SK-N-SH (cell line): ENCODE results near the gene GLIS1. TPM values are rescaled to one million over a fixed set of nuclear protein-coding genes. Genes with fewer than 3 reads are reported as not detected.

Experiments used
- CTCF ChIA-PET: fragments of 300-600, 350-600 bp; formaldehyde crosslinking; extraction: SDS; loops from one replicate; lab custom pipeline; 2021; lab: Yijun Ruan, JAX
- POLR2A ChIA-PET: fragments of 350-600 bp; sonication (Branson Sonifier 250); formaldehyde crosslinking; extraction: SDS; loops from one replicate; lab custom pipeline; 2020; ENCODE audit warnings: antibody characterized with exemption, inconsistent platforms; lab: Yijun Ruan, JAX
- DNase-seq: peaks from one replicate; pipeline ENCODE4 v3.0.0; 2012
- H2AFZ ChIP-seq: fragments of 200-600 bp; sonication (generic); 2 replicates; pipeline ENCODE4 v1.8.1; 2016; ENCODE audit warnings: antibody characterized with exemption, mild to moderate bottlenecking, low read depth
- H3F3A ChIP-seq: fragments of 200-600 bp; sonication (generic); replicated peaks from 2 replicates; pipeline ENCODE3; 2016; ENCODE audit warnings: antibody characterized with exemption, mild to moderate bottlenecking; ENCODE audit not compliant: insufficient read depth
- H3K27ac ChIP-seq, 2 experiments: fragments of 200-500 bp in 1 of 2; fragments of 200-600 bp in 1 of 2; sonication (Bioruptor generic) in 1 of 2; sonication (generic), shearing (Covaris generic) in 1 of 2; 2 replicates each; pipeline versions ENCODE4 v1.5.1 to v1.6.1; 2014 to 2016; ENCODE audit warnings: low read depth in 2 of 2, inconsistent platforms in 1 of 2, low read length in 1 of 2, mild to moderate bottlenecking in 1 of 2, mixed read lengths in 1 of 2
- H3K27me3 ChIP-seq: fragments of 200-600 bp; sonication (generic), shearing (Covaris generic); 2 replicates; pipeline ENCODE4 v1.6.1; 2016; ENCODE audit warnings: mixed run types; ENCODE audit not compliant: insufficient read depth
- H3K36me3 ChIP-seq, 2 experiments: fragments of 200-500 bp in 1 of 2; fragments of 200-600 bp in 1 of 2; sonication (Bioruptor generic) in 1 of 2; sonication (generic) in 1 of 2; replicated peaks in 1 of 2; 2 replicates each; pipeline versions ENCODE3 to v1.5.1; 2014 to 2016; ENCODE audit warnings: low read length in 1 of 2, mild to moderate bottlenecking in 1 of 2; ENCODE audit not compliant: insufficient read depth in 2 of 2, control insufficient read depth in 1 of 2
- H3K4me1 ChIP-seq, 2 experiments: fragments of 200-500 bp in 1 of 2; fragments of 200-600 bp in 1 of 2; sonication (Bioruptor generic) in 1 of 2; sonication (generic), shearing (Covaris generic) in 1 of 2; 2 replicates each; pipeline versions ENCODE4 v1.5.1 to v1.6.1; 2014 to 2016; ENCODE audit warnings: low read depth in 1 of 2, low read length in 1 of 2, mixed run types in 1 of 2; ENCODE audit not compliant: insufficient read depth in 2 of 2, control insufficient read depth in 1 of 2
- H3K4me2 ChIP-seq: fragments of 200-600 bp; sonication (generic), shearing (Covaris generic); 2 replicates; pipeline ENCODE4 v1.6.1; 2017; ENCODE audit warnings: mixed run types
- H3K4me3 ChIP-seq, 2 experiments: fragments of 200-500 bp in 1 of 2; fragments of 200-600 bp in 1 of 2; sonication (Bioruptor generic) in 1 of 2; sonication (generic), shearing (Covaris generic) in 1 of 2; 2 replicates each; pipeline versions ENCODE4 v1.5.1 to v1.8.1; 2014 to 2016; ENCODE audit warnings: low read depth in 2 of 2, inconsistent platforms in 1 of 2, low read length in 1 of 2, mild to moderate bottlenecking in 1 of 2, mixed read lengths in 1 of 2, moderate library complexity in 1 of 2
- H3K79me2 ChIP-seq: fragments of 200-600 bp; sonication (generic); 2 replicates; pipeline ENCODE4 v1.8.1; 2017; ENCODE audit warnings: mild to moderate bottlenecking; ENCODE audit not compliant: insufficient read depth
- H3K9ac ChIP-seq: fragments of 200-600 bp; sonication (generic); 2 replicates; pipeline ENCODE4 v1.6.1; 2017; ENCODE audit warnings: mixed run types
- H3K9me2 ChIP-seq: fragments of 200-600 bp; sonication (generic); 2 replicates; pipeline ENCODE4 v1.6.1; 2017; ENCODE audit warnings: mixed run types
- H3K9me3 ChIP-seq: fragments of 200-600 bp; sonication (generic); 2 replicates; pipeline ENCODE4 v1.6.1; 2017; ENCODE audit warnings: mixed run types, mild to moderate bottlenecking, moderate library complexity
- H4K20me1 ChIP-seq: fragments of 200-600 bp; sonication (generic); 2 replicates; pipeline ENCODE4 v1.6.1; 2017; ENCODE audit warnings: mild to moderate bottlenecking, mixed run types; ENCODE audit not compliant: insufficient read depth
- CHD2 ChIP-seq: fragments of 150-350 bp; IDR thresholded peaks from 2 replicates; pipeline ENCODE4 v1.6.1; 2018; ENCODE audit warnings: low read length; ENCODE audit not compliant: partially characterized antibody
- CTCF ChIP-seq: fragments of 200-600 bp; sonication (generic); IDR thresholded peaks from 2 replicates; pipeline ENCODE4 v1.6.1; 2017; ENCODE audit warnings: antibody characterized with exemption, mild to moderate bottlenecking, moderate library complexity
- EP300 ChIP-seq, 2 experiments: IDR thresholded peaks; 2 replicates each; pipeline versions ENCODE4 v1.4.0 to v1.6.1; 2012; ENCODE audit warnings: borderline replicate concordance in 1 of 2, low read depth in 1 of 2, low read length in 1 of 2
- FOXJ3 ChIP-seq: sonication (generic); formaldehyde crosslinking; IDR thresholded peaks from 2 replicates; pipeline ENCODE4 v1.5.1; 2020; ENCODE audit warnings: mild to moderate bottlenecking, missing genetic modification reagents
- IRF3 ChIP-seq: fragments of 150-350 bp; IDR thresholded peaks from 2 replicates; pipeline ENCODE4 v1.6.1; 2016; ENCODE audit warnings: mild to moderate bottlenecking, low read depth, low read length
- MXI1 ChIP-seq: IDR thresholded peaks from 2 replicates; pipeline ENCODE4 v1.6.1; 2012; ENCODE audit warnings: mild to moderate bottlenecking, low read depth, low read length, improper control_type of control experiment
- RCOR1 ChIP-seq: fragments of 150-350 bp; IDR thresholded peaks from 2 replicates; pipeline ENCODE4 v1.6.1; 2017; ENCODE audit warnings: antibody characterized with exemption, low read length
- RXRA ChIP-seq: IDR thresholded peaks from 2 replicates; pipeline ENCODE4 v1.4.0; 2012; ENCODE audit warnings: low read depth, mild to moderate bottlenecking, borderline replicate concordance
- SIN3A ChIP-seq: IDR thresholded peaks from 2 replicates; pipeline ENCODE4 v1.6.1; 2012; ENCODE audit warnings: low read depth, mild to moderate bottlenecking, low read length, moderate library complexity, borderline replicate concordance
- USF2 ChIP-seq: fragments of 150-350 bp; IDR thresholded peaks from 2 replicates; pipeline ENCODE4 v1.6.1; 2017; ENCODE audit warnings: antibody characterized with exemption, low read length, low read depth, borderline replicate concordance
- YY1 ChIP-seq: IDR thresholded peaks from 2 replicates; pipeline ENCODE4 v1.4.0; 2012; ENCODE audit warnings: low read depth, mild to moderate bottlenecking
- WGBS: methylation state at CpG from one replicate; pipeline ENCODE4 v1.1.6; 2017; ENCODE audit warnings: low lambda C conversion rate; 5-methylcytosine and 5-hydroxymethylcytosine counted together
- polyA plus RNA-seq, 3 experiments: library from polyadenylated mRNA; depleted of rRNA; stranded (reverse); fragments of >200 nt; gene quantifications; 2 replicates each; pipeline ENCODE4 v1.2.3, GENCODE V29; 2012
- TF ChIP-seq, protein P1 (sequence below): IDR thresholded peaks from 2 replicates; pipeline ENCODE4; 2012

The GLIS1 gene
- polyA plus RNA-seq, 1 of the 3 experiments (the other 2 are of a cell fraction), result 0.13 TPM

- DNase-seq, result no peak
- Histone ChIP-seq H3K9ac (no peak overlapping the region), H3K27me3 (no peaks in the 10 kb centered on the region), H4K20me1 (no peaks in the 10 kb centered on the region), H3K4me1 (no peaks in the 10 kb centered on the region; a peak in 1 of 4 replicates), H3K27ac (no peak overlapping the region), H3K36me3 (no peaks in the 10 kb centered on the region), H3F3A (no peaks in the 10 kb centered on the region), H3K4me2 (no peak overlapping the region), H3K79me2 (no peaks in the 10 kb centered on the region), H3K9me2 (no peaks in the 10 kb centered on the region), H2AFZ (no peak overlapping the region), H3K4me3 (no peak overlapping the region), H3K9me3 (no peaks in the 10 kb centered on the region)
- TF ChIP-seq CTCF (no peak), SIN3A (no peak), EP300 (IDR thresholded peaks at IDR 0.05; ENCODE audit: borderline replicate concordance in 1 of 2, low read depth in 1 of 2, low read length in 1 of 2) (no peak), CHD2 (no peak), RCOR1 (no peak), YY1 (no peak), RXRA (no peak), FOXJ3 (no peak), USF2 (no peak), MXI1 (no peak), IRF3 (no peak)
- TF ChIP-seq, protein P1, sequence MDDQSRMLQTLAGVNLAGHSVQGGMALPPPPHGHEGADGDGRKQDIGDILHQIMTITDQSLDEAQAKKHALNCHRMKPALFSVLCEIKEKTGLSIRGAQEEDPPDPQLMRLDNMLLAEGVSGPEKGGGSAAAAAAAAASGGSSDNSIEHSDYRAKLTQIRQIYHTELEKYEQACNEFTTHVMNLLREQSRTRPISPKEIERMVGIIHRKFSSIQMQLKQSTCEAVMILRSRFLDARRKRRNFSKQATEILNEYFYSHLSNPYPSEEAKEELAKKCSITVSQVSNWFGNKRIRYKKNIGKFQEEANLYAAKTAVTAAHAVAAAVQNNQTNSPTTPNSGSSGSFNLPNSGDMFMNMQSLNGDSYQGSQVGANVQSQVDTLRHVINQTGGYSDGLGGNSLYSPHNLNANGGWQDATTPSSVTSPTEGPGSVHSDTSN, result no peak
- CTCF ChIA-PET, result no interaction called here
- WGBS, result 66% methylated on average over 2 of the region's 3 CpGs
- POLR2A ChIA-PET, result no interaction called here
Observed at GRCh38 chr1:53662951-53663350, 76.0 kb downstream of the GLIS1 start.

- H3K9ac ChIP-seq, result no peak overlapping the region
- POLR2A ChIA-PET, result no interaction called here
- no peak overlapping the region for H3K4me3 ChIP-seq
- H3K9me2 ChIP-seq, result no peaks in the 10 kb centered on the region
- H3K36me3 ChIP-seq, result no peaks in the 10 kb centered on the region
- no peak overlapping the region for H3K27ac ChIP-seq
- no peaks in the 10 kb centered on the region; the same call in 1 of the 2 replicates for H4K20me1 ChIP-seq
- CTCF ChIA-PET, result no interaction called here
- WGBS, result 94% methylated on average over 11 of the region's 11 CpGs
- no peak overlapping the region for H2AFZ ChIP-seq
- TF ChIP-seq USF2, result no peak
- TF ChIP-seq, all 33 proteins: peak for 0
- Histone ChIP-seq H3F3A (no peaks in the 10 kb centered on the region), H3K9me3 (no peaks in the 10 kb centered on the region), H3K4me1 (no peaks in the 10 kb centered on the region; a peak in 1 of 4 replicates), H3K27me3 (no peaks in the 10 kb centered on the region), H3K4me2 (no peak overlapping the region), H3K79me2 (no peaks in the 10 kb centered on the region)
- DNase-seq, result no peak
Observed at GRCh38 chr1:53662169-53662568, 76.8 kb downstream of the GLIS1 start.
